Thyroid gland (tissue), 4 donors: ENCODE results near the gene CACNA1E.

Experiments
- POLR2A ChIP-seq, 2 donors: fragments of 450-650 bp; IDR thresholded peaks; one replicate each; pipeline ENCODE4 v1.6.1; 2017; ENCODE audit warnings: antibody characterized with exemption in 2 of 2, mild to moderate bottlenecking in 2 of 2, moderate library complexity in 1 of 2
- TF ChIP-seq, protein P1 (sequence below), 6 experiments: fragments of 200-600 bp in 3 of 6; fragments of 450-650 bp in 3 of 6; sonication (generic) in 3 of 6; IDR thresholded peaks; one replicate each; pipeline ENCODE4 v1.5.1; 2016 to 2019; ENCODE audit warnings: antibody characterized with exemption in 6 of 6, mild to moderate bottlenecking in 2 of 6, inconsistent platforms in 1 of 6, moderate library complexity in 1 of 6

DNA sequence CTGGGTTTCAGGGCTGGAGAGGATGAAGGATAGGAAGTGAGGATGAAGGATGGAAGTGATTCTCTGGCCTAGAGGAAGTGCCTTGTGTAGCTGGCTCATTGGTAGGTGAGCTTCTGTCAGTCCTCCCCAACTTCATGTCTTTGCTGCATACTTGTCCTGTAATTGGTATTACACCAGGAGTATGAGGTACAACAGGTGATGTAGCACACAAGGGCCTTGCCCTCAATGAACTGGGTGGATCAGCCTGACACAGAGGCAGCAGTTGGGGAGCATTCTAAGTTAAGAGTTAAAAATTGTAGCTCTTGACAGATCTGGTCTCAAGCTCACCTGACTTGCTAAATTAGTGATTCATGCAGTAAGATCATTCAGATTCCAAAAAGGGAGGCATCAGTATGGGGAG is 37.9 kb upstream of the CACNA1E start:
- TF ChIP-seq, protein P1, sequence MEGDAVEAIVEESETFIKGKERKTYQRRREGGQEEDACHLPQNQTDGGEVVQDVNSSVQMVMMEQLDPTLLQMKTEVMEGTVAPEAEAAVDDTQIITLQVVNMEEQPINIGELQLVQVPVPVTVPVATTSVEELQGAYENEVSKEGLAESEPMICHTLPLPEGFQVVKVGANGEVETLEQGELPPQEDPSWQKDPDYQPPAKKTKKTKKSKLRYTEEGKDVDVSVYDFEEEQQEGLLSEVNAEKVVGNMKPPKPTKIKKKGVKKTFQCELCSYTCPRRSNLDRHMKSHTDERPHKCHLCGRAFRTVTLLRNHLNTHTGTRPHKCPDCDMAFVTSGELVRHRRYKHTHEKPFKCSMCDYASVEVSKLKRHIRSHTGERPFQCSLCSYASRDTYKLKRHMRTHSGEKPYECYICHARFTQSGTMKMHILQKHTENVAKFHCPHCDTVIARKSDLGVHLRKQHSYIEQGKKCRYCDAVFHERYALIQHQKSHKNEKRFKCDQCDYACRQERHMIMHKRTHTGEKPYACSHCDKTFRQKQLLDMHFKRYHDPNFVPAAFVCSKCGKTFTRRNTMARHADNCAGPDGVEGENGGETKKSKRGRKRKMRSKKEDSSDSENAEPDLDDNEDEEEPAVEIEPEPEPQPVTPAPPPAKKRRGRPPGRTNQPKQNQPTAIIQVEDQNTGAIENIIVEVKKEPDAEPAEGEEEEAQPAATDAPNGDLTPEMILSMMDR (IDR thresholded peaks at IDR 0.05): no peak
- TF ChIP-seq POLR2A (IDR thresholded peaks at IDR 0.05): no peak
